ENCODE measurements around the gene SNED1.

SNED1 gene

DNA sequence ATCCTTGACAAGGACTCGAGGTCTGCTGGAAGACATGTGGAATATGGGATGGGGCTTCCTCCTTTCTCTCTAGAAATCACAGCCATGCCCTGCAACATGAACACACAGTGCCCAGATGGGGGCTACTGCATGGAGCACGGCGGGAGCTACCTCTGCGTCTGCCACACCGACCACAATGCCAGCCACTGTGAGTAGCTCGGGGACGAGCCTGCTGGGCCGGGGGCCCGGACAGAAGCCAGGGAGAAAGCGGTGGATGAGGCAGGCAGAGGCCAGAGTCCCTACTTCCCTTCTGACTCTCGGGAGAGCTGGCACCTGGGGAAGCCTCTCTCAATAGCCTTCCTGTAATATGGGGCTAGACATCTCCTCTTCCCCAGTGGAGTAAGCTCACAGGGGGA is 50.5 kb downstream of the SNED1 start:
- no peak for TF ChIP-seq EZH2phosphoT487 (IDR thresholded peaks at IDR 0.05; ENCODE audit: borderline replicate concordance, low read length)

DNA sequence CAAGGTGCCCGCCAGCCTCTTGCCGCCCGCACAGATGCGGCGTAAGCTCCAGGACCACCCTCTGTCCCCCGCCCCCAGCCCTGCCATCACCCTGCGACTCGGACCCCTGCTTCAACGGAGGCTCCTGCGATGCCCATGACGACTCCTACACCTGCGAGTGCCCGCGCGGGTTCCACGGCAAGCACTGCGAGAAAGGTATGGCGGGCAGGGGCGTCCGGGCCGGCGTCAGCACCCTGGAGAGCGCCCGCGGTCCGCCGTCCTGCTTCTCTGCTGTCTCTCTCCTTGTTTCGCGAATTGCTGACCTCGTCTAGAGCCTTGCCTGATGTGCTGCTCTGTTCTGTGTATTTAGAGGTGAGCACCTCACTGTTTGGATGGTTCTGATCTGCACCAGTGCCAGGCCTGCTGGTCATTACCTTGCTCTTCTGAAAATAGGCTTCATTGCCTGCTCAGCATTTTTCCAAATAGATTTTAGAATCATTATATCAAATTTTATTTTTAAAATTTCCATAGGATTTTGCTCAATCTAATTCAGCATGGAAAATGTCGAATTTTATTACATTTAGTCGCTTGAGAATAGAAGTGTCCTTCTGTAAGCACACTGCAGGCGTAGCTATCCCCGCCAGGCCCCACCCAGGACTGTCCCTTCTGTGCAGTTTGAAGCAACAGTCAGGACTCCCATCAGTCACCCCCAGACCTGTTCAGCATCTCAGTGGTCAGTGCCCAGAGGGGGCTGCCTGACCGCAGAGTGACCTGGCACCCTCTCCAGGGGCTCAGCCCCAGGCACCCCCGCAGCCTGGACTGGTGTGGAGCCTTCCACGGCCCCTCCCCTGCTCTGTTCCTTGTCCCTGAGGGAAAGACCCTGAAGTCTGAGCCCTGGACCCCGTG is 51.6 kb downstream of the SNED1 start:
- no peaks in the 10 kb centered on the region for H3K27me3 ChIP-seq (ENCODE audit: control insufficient read depth, low read length)
- H3K27ac ChIP-seq (ENCODE audit: low read depth, low read length), result no peak overlapping the region
- no peak overlapping the region for H3K4me2 ChIP-seq (ENCODE audit: low read length)
- TF ChIP-seq, protein P1, sequence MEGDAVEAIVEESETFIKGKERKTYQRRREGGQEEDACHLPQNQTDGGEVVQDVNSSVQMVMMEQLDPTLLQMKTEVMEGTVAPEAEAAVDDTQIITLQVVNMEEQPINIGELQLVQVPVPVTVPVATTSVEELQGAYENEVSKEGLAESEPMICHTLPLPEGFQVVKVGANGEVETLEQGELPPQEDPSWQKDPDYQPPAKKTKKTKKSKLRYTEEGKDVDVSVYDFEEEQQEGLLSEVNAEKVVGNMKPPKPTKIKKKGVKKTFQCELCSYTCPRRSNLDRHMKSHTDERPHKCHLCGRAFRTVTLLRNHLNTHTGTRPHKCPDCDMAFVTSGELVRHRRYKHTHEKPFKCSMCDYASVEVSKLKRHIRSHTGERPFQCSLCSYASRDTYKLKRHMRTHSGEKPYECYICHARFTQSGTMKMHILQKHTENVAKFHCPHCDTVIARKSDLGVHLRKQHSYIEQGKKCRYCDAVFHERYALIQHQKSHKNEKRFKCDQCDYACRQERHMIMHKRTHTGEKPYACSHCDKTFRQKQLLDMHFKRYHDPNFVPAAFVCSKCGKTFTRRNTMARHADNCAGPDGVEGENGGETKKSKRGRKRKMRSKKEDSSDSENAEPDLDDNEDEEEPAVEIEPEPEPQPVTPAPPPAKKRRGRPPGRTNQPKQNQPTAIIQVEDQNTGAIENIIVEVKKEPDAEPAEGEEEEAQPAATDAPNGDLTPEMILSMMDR (IDR thresholded peaks at IDR 0.05; ENCODE audit: low read depth, low read length, poor library complexity, severe bottlenecking), result no peak
- TF ChIP-seq EZH2phosphoT487 (IDR thresholded peaks at IDR 0.05; ENCODE audit: borderline replicate concordance, low read length), result no peak
- no peak overlapping the region for H3K4me3 ChIP-seq (ENCODE audit: low read length)
- no peaks in the 10 kb centered on the region for H3K9me2 ChIP-seq (replicated peaks; ENCODE audit: control insufficient read depth, low read length)
- H3K36me3 ChIP-seq (ENCODE audit: control insufficient read depth, low read length), result peaks cover 76% of the 10 kb centered on the region
- peaks cover 3% of the 10 kb centered on the region; the same call in 1 of the 2 replicates for H3F3A ChIP-seq (ENCODE audit: control insufficient read depth, insufficient read depth)
- H3K79me2 ChIP-seq (ENCODE audit: control insufficient read depth, low read length), result 0 out of 2 replicates have a peak, but pooled peaks cover 3% of the 10 kb centered on the region
- no peaks in the 10 kb centered on the region for H4K20me1 ChIP-seq (ENCODE audit: control insufficient read depth, insufficient read depth, low read depth, low read length)
- no peaks in the 10 kb centered on the region for H3K4me1 ChIP-seq (ENCODE audit: control insufficient read depth, low read length)
- peaks cover 2% of the 10 kb centered on the region; the same call in 1 of the 2 replicates for H3K9me3 ChIP-seq (ENCODE audit: control insufficient read depth, insufficient read depth, low read length)

More for the DNA sequence above, 50.5 kb downstream of the SNED1 start:
- no peak overlapping the region for H3K27ac ChIP-seq (ENCODE audit: low read depth, low read length)
- H3K4me2 ChIP-seq (ENCODE audit: low read length), result no peak overlapping the region
- H3K9me2 ChIP-seq (replicated peaks; ENCODE audit: control insufficient read depth, low read length), result no peaks in the 10 kb centered on the region
- no peaks in the 10 kb centered on the region for H3K27me3 ChIP-seq (ENCODE audit: control insufficient read depth, low read length)
- H3K4me1 ChIP-seq (ENCODE audit: control insufficient read depth, low read length), result peaks cover 7% of the 10 kb centered on the region
- H3K36me3 ChIP-seq (ENCODE audit: control insufficient read depth, low read length), result peaks cover 86% of the 10 kb centered on the region
- no peak overlapping the region for H3K4me3 ChIP-seq (ENCODE audit: low read length)
- peaks cover 9% of the 10 kb centered on the region; the same call in 1 of the 2 replicates for H3K9me3 ChIP-seq (ENCODE audit: control insufficient read depth, insufficient read depth, low read length)
- peaks cover 11% of the 10 kb centered on the region for H3K79me2 ChIP-seq (ENCODE audit: control insufficient read depth, low read length)
- H4K20me1 ChIP-seq (ENCODE audit: control insufficient read depth, insufficient read depth, low read depth, low read length), result no peaks in the 10 kb centered on the region
- peaks cover 3% of the 10 kb centered on the region; the same call in 1 of the 2 replicates for H3F3A ChIP-seq (ENCODE audit: control insufficient read depth, insufficient read depth)

DNA sequence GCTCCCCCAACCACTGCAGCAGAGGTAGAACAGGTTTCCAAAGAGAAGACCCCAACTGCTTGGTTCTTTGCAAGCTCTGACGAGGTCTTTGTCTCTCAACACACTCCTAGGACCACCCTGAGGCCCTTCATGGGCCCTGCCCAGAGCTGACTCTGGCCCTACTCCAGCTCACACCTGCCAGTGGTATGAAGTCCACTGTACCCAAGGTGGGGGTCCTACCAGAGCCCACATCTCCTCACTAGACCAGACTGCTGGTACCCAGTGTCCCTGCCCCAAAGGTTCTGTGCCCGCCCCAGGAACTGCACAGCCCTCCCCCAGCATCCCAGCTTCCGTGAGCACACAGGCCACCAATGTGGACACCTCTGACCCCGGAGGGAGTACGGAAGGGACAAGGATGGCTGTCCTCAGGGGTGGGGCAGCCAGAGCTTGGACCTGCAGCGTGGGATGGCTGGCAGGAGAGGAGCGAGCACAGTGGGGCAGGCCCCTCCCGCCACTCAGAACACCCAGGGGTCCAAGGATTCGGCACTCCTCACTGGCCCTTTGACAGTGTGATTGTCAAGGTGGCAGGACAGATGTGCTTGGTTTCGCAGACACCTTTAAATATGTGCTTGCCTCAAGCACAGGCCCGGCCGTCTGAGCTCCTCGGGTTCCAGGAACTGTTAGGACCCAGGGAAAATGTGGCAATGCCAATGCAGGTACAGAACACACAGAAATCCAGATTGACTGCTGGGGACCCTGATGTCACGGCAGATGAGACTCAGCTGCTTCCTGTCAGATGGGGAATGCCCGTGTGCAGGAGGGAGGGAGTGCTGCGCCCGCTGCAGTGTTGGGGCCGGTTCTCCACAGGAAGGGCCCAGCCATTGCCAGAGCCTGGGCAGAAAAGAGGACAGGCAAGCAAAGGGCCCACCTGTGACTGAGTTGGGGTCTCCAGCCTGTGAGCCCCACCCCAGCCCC is 52.5 kb downstream of the SNED1 start:
- Histone ChIP-seq H4K20me1 (ENCODE audit: control insufficient read depth, insufficient read depth, low read depth, low read length) (no peaks in the 10 kb centered on the region), H3K4me2 (ENCODE audit: low read length) (no peak overlapping the region), H3K4me3 (ENCODE audit: low read length) (no peak overlapping the region), H3F3A (ENCODE audit: control insufficient read depth, insufficient read depth) (peaks cover 4% of the 10 kb centered on the region; the same call in 1 of the 2 replicates), H3K36me3 (ENCODE audit: control insufficient read depth, low read length) (peaks cover 67% of the 10 kb centered on the region), H3K27ac (ENCODE audit: low read depth, low read length) (no peak overlapping the region), H3K27me3 (ENCODE audit: control insufficient read depth, low read length) (no peaks in the 10 kb centered on the region), H3K9me3 (ENCODE audit: control insufficient read depth, insufficient read depth, low read length) (no peaks in the 10 kb centered on the region), H3K4me1 (ENCODE audit: control insufficient read depth, low read length) (no peaks in the 10 kb centered on the region), H3K79me2 (ENCODE audit: control insufficient read depth, low read length) (0 out of 2 replicates have a peak, but pooled peaks cover 3% of the 10 kb centered on the region), H3K9me2 (replicated peaks; ENCODE audit: control insufficient read depth, low read length) (no peaks in the 10 kb centered on the region)
- TF ChIP-seq EZH2phosphoT487 (IDR thresholded peaks at IDR 0.05; ENCODE audit: borderline replicate concordance, low read length), result no peak
- TF ChIP-seq, protein P1 (IDR thresholded peaks at IDR 0.05; ENCODE audit: low read depth, low read length, poor library complexity, severe bottlenecking), result no peak

All from DOHH2 (cell line).